Measurements from ENCODE around the gene VPS13C. TPM values are rescaled to one million over a fixed set of nuclear protein-coding genes. Genes with fewer than 3 reads are reported as not detected.

VPS13C gene
- total RNA-seq, 2 experiments from 2014 or later: 69.7 to 73.2 TPM

- Mint-ChIP-seq H3K27me3 (no peaks in the 10 kb centered on the region), H3K27ac (no peak overlapping the region), H3K4me1 (ENCODE audit: low read depth) (peaks cover 79% of the 10 kb centered on the region), H3K9me3 (no peaks in the 10 kb centered on the region), H3K36me3 (ENCODE audit: low read depth) (peaks cover 27% of the 10 kb centered on the region), H3K4me3 (no peak overlapping the region)
- Histone ChIP-seq H3K27ac (ENCODE audit: low read depth in 1 of 2, low read length in 2 of 2) (no peak overlapping the region), H3K9me3 (ENCODE audit: control insufficient read depth in 1 of 2, insufficient read depth in 1 of 2, low read length in 2 of 2) (no peaks in the 10 kb centered on the region), H3K36me3 (ENCODE audit: insufficient read depth, low read length) (no peaks in the 10 kb centered on the region), H3K4me1 (ENCODE audit: insufficient read depth, low read length) (peaks cover 13% of the 10 kb centered on the region), H3K4me3 (ENCODE audit: low read length) (no peak overlapping the region), H3K27me3 (ENCODE audit: control insufficient read depth in 1 of 2, insufficient read depth in 2 of 2, low read length in 2 of 2) (no peaks in the 10 kb centered on the region)
- DNase-seq (no peak), ATAC-seq (ENCODE audit: poor library complexity) (no peak)
- intact Hi-C loops (cut with DNase I, micrococcal nuclease): no loop called here
- POLR2A ChIA-PET: no interaction called here
- TF ChIP-seq CTCF (IDR thresholded peaks at IDR 0.05): no peak
- CTCF ChIA-PET: no interaction called here
Observed at GRCh38 chr15:62057341-62057980, 2.8 kb downstream of the VPS13C start.

- Mint-ChIP-seq H3K9me3 (no peaks in the 10 kb centered on the region), H3K4me1 (ENCODE audit: low read depth) (peaks cover 73% of the 10 kb centered on the region), H3K27me3 (no peaks in the 10 kb centered on the region), H3K27ac (peak overlapping the region; percentile 53), H3K4me3 (no peak overlapping the region), H3K36me3 (ENCODE audit: low read depth) (peaks cover 18% of the 10 kb centered on the region)
- H3K27me3 ChIP-seq (ENCODE audit: control insufficient read depth in 1 of 2, insufficient read depth in 2 of 2, low read length in 2 of 2): no peaks in the 10 kb centered on the region
- H3K4me3 ChIP-seq (ENCODE audit: low read length): no peak overlapping the region
- ChIA-PET CTCF (no interaction called here), POLR2A (no interaction called here)
- no peak overlapping the region for H3K27ac ChIP-seq (ENCODE audit: low read depth in 1 of 2, low read length in 2 of 2)
- H3K36me3 ChIP-seq (ENCODE audit: insufficient read depth, low read length): no peaks in the 10 kb centered on the region
- no peak for TF ChIP-seq CTCF (IDR thresholded peaks at IDR 0.05)
- H3K4me1 ChIP-seq (ENCODE audit: insufficient read depth, low read length): peaks cover 13% of the 10 kb centered on the region
- intact Hi-C loops (cut with DNase I, micrococcal nuclease): no loop called here
- no peaks in the 10 kb centered on the region for H3K9me3 ChIP-seq (ENCODE audit: control insufficient read depth in 1 of 2, insufficient read depth in 1 of 2, low read length in 2 of 2)
- ATAC-seq (ENCODE audit: poor library complexity) (no peak), DNase-seq (no peak)
Observed at GRCh38 chr15:62054979-62055378, 5.3 kb downstream of the VPS13C start.

GRCh38 chr15:62053439-62054085 lies 6.7 kb downstream of the VPS13C start:
- Mint-ChIP-seq H3K27ac (peak overlapping the region; percentile 53), H3K27me3 (no peaks in the 10 kb centered on the region), H3K4me3 (no peak overlapping the region), H3K9me3 (peaks cover 2% of the 10 kb centered on the region), H3K36me3 (ENCODE audit: low read depth) (peaks cover 15% of the 10 kb centered on the region), H3K4me1 (ENCODE audit: low read depth) (peaks cover 64% of the 10 kb centered on the region)
- intact Hi-C loops (cut with DNase I, micrococcal nuclease): no loop called here
- no peaks in the 10 kb centered on the region for H3K36me3 ChIP-seq (ENCODE audit: insufficient read depth, low read length)
- no peak overlapping the region for H3K27ac ChIP-seq (ENCODE audit: low read depth in 1 of 2, low read length in 2 of 2)
- ChIA-PET CTCF (no interaction called here), POLR2A (no interaction called here)
- no peaks in the 10 kb centered on the region for H3K27me3 ChIP-seq (ENCODE audit: control insufficient read depth in 1 of 2, insufficient read depth in 2 of 2, low read length in 2 of 2)
- H3K4me3 ChIP-seq (ENCODE audit: low read length): no peak overlapping the region
- ATAC-seq (ENCODE audit: poor library complexity) (no peak), DNase-seq (no peak)
- peaks cover 8% of the 10 kb centered on the region for H3K4me1 ChIP-seq (ENCODE audit: insufficient read depth, low read length)
- TF ChIP-seq CTCF (IDR thresholded peaks at IDR 0.05): no peak
- H3K9me3 ChIP-seq (ENCODE audit: control insufficient read depth in 1 of 2, insufficient read depth in 1 of 2, low read length in 2 of 2): no peaks in the 10 kb centered on the region

Measured in CD4-positive, alpha-beta T cell (primary cell).